ENCODE results near the gene WSCD1.

The WSCD1 gene

DNA sequence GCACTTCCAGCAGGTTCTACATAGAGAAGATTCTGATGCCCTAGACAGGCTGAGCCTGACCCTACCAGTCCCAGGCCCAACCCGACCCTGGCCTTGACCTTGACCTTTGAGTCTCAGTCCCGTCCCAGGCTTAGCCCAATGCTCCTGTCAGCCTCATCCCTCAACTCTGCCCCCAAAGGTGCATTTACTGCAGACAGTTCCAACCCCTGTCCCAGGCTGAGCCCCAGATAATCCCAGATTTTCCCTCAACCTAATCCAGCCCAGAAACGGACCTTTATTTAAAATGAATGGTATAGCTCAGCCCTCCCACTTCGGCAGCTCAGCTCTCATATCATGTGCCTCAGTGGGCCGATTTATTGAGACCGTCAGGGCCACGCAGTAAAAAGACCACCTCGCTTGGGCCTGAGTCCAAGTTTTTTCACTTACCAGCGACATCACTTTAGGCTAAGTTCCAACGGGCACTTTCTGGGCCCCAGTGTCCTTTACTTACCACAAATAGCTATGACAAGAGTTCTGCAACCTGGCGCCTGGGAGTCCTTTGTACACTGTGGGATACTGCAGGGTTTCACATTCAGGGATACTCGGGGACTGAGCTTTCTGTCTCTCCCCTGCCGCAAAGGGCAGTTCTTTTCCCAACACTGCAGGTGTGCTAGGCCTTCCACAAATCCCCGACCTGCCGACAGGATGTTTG lies 89.5 kb downstream of the WSCD1 start:
- POLR2A ChIA-PET = interaction anchor here (0.7 kb wide), 1 partner anchor 95 kb away, joined by 3 read pairs; no protein-coding TSS in a partner anchor
- TF ChIP-seq ARNT (IDR thresholded peaks at IDR 0.05) (no peak), FOXM1 (IDR thresholded peaks at IDR 0.05; ENCODE audit: borderline replicate concordance) (no peak), BHLHE40 (IDR thresholded peaks at IDR 0.05; ENCODE audit: borderline replicate concordance) (no peak), TARDBP (IDR thresholded peaks at IDR 0.05) (no peak), FOXA1 (IDR thresholded peaks at IDR 0.05) (no peak), L3MBTL2 (conservative IDR thresholded peaks at IDR 0.05) (no peak), SP1 (IDR thresholded peaks at IDR 0.05) (no peak)
- TF ChIP-seq, protein P1, sequence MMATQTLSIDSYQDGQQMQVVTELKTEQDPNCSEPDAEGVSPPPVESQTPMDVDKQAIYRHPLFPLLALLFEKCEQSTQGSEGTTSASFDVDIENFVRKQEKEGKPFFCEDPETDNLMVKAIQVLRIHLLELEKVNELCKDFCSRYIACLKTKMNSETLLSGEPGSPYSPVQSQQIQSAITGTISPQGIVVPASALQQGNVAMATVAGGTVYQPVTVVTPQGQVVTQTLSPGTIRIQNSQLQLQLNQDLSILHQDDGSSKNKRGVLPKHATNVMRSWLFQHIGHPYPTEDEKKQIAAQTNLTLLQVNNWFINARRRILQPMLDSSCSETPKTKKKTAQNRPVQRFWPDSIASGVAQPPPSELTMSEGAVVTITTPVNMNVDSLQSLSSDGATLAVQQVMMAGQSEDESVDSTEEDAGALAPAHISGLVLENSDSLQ (IDR thresholded peaks at IDR 0.05) = no peak
- no peak for DNase-seq (ENCODE audit: extremely low spot score)
- CTCF ChIA-PET = no interaction called here

DNA sequence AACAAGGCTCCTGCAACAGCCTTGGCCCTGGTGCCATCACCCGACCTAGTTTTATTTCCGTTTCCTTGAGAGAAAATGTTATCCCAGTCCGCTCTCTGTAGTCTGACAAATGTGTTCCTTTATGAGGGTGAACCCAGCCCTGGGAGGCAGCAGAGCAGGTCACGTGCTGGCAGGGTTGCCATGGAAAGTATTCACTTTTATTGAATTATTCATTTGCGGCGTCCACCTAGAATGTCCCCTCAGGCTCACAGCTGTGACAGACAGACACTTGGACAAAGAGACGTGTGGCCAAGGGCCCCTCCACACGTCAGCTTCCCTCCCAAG lies 90.0 kb downstream of the WSCD1 start:
- TF ChIP-seq TARDBP (IDR thresholded peaks at IDR 0.05) (no peak), FOXA1 (IDR thresholded peaks at IDR 0.05) (no peak), L3MBTL2 (conservative IDR thresholded peaks at IDR 0.05) (no peak), NFRKB (IDR thresholded peaks at IDR 0.05) (no peak), HDGF (IDR thresholded peaks at IDR 0.05; ENCODE audit: borderline replicate concordance) (no peak), LEF1 (IDR thresholded peaks at IDR 0.05; ENCODE audit: borderline replicate concordance) (no peak), CTBP1 (IDR thresholded peaks at IDR 0.05; ENCODE audit: borderline replicate concordance) (no peak), FOXK2 (IDR thresholded peaks at IDR 0.05) (no peak), FOXM1 (IDR thresholded peaks at IDR 0.05; ENCODE audit: borderline replicate concordance) (no peak), ARNT (IDR thresholded peaks at IDR 0.05) (no peak), ELF4 (IDR thresholded peaks at IDR 0.05) (no peak), BHLHE40 (IDR thresholded peaks at IDR 0.05; ENCODE audit: borderline replicate concordance) (no peak), SP1 (IDR thresholded peaks at IDR 0.05) (no peak), SUZ12 (IDR thresholded peaks at IDR 0.05) (no peak), ZNF384 (IDR thresholded peaks at IDR 0.05) (no peak)
- TF ChIP-seq, protein P1 (IDR thresholded peaks at IDR 0.05) = no peak
- CTCF ChIA-PET = no interaction called here
- POLR2A ChIA-PET = interaction anchor here (0.7 kb wide), 1 partner anchor 94 kb away, joined by 3 read pairs; no protein-coding TSS in a partner anchor
- DNase-seq (ENCODE audit: extremely low spot score) = no peak

- no peak for TF ChIP-seq LEF1 (IDR thresholded peaks at IDR 0.05; ENCODE audit: borderline replicate concordance)
- TF ChIP-seq HDGF (IDR thresholded peaks at IDR 0.05; ENCODE audit: borderline replicate concordance) = no peak
- TF ChIP-seq BHLHE40 (IDR thresholded peaks at IDR 0.05; ENCODE audit: borderline replicate concordance) = no peak
- TF ChIP-seq L3MBTL2 (conservative IDR thresholded peaks at IDR 0.05) = no peak
- no peak for TF ChIP-seq SP1 (IDR thresholded peaks at IDR 0.05)
- TF ChIP-seq CTBP1 (IDR thresholded peaks at IDR 0.05; ENCODE audit: borderline replicate concordance) = no peak
- TF ChIP-seq NFRKB (IDR thresholded peaks at IDR 0.05) = no peak
- TF ChIP-seq FOXK2 (IDR thresholded peaks at IDR 0.05) = no peak
- TF ChIP-seq, protein P1 (IDR thresholded peaks at IDR 0.05) = no peak
- no peak for TF ChIP-seq FOXM1 (IDR thresholded peaks at IDR 0.05; ENCODE audit: borderline replicate concordance)
- TF ChIP-seq ZNF384 (IDR thresholded peaks at IDR 0.05) = no peak
- TF ChIP-seq ARNT (IDR thresholded peaks at IDR 0.05) = no peak
- TF ChIP-seq SUZ12 (IDR thresholded peaks at IDR 0.05) = no peak
- TF ChIP-seq FOXA1 (IDR thresholded peaks at IDR 0.05) = no peak
- TF ChIP-seq ELF4 (IDR thresholded peaks at IDR 0.05) = no peak
- no peak for TF ChIP-seq TARDBP (IDR thresholded peaks at IDR 0.05)
- ChIA-PET CTCF (no interaction called here), POLR2A (no interaction called here)
- no peak for DNase-seq (ENCODE audit: extremely low spot score)
Observed at GRCh38 chr17:6160911-6161855, 91.0 kb downstream of the WSCD1 start.

DNA sequence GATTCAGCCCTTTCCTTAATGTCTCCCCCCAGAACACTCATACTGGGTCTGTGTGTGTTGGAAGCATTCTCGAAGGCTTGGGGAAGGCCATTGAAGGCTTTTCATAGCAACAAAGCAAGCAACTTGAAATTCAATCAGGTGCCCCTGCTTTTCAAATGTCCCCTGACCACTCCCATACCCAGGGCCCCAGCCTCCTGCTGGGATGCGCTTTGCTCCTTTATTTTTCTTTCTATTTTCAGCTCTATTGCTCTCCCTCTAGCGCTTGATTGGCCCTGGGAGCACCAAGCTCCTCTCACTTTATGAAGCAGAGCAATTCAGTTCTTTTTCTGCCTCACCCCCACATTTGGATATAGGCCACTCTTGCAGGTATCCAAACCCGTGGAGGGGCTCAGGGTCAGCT lies 92.0 kb downstream of the WSCD1 start:
- DNase-seq (ENCODE audit: extremely low spot score) = peak; percentile 28
- ChIA-PET CTCF (no interaction called here), POLR2A (no interaction called here)

More for the DNA sequence above, 92.0 kb downstream of the WSCD1 start:
- TF ChIP-seq HDGF (IDR thresholded peaks at IDR 0.05; ENCODE audit: borderline replicate concordance) (no peak), CTBP1 (IDR thresholded peaks at IDR 0.05; ENCODE audit: borderline replicate concordance) (no peak), FOXK2 (IDR thresholded peaks at IDR 0.05) (no peak), BHLHE40 (IDR thresholded peaks at IDR 0.05; ENCODE audit: borderline replicate concordance) (no peak), FOXA1 (IDR thresholded peaks at IDR 0.05) (no peak), LEF1 (IDR thresholded peaks at IDR 0.05; ENCODE audit: borderline replicate concordance) (no peak), ELF4 (IDR thresholded peaks at IDR 0.05) (no peak), ZNF384 (IDR thresholded peaks at IDR 0.05) (no peak), ARNT (IDR thresholded peaks at IDR 0.05) (no peak), SP1 (IDR thresholded peaks at IDR 0.05) (no peak), NFRKB (IDR thresholded peaks at IDR 0.05) (no peak), SUZ12 (IDR thresholded peaks at IDR 0.05) (no peak), L3MBTL2 (conservative IDR thresholded peaks at IDR 0.05) (no peak), TARDBP (IDR thresholded peaks at IDR 0.05) (no peak), FOXM1 (IDR thresholded peaks at IDR 0.05; ENCODE audit: borderline replicate concordance) (no peak)
- TF ChIP-seq, protein P1 (IDR thresholded peaks at IDR 0.05) = no peak
